Umbilical cord (tissue), 2 donors: ENCODE results near the gene ATXN7L1. TPM values are rescaled to one million over a fixed set of nuclear protein-coding genes. Genes with fewer than 3 reads are reported as not detected.

ENCODE experiments used
- DNase-seq: peaks from one replicate; pipeline ENCODE4 v3.0.0-alpha.2; 2015; ENCODE audit warnings: low spot score
- total RNA-seq: library from RNA; depleted of rRNA; stranded (reverse); fragments of >200 nt; gene quantifications from one replicate; pipeline ENCODE4 v1.2.3, GENCODE V29; 2014; ENCODE audit warnings: low replicate concordance; ENCODE audit not compliant: insufficient read depth

Gene ATXN7L1
- total RNA-seq: 4.8 TPM

DNA sequence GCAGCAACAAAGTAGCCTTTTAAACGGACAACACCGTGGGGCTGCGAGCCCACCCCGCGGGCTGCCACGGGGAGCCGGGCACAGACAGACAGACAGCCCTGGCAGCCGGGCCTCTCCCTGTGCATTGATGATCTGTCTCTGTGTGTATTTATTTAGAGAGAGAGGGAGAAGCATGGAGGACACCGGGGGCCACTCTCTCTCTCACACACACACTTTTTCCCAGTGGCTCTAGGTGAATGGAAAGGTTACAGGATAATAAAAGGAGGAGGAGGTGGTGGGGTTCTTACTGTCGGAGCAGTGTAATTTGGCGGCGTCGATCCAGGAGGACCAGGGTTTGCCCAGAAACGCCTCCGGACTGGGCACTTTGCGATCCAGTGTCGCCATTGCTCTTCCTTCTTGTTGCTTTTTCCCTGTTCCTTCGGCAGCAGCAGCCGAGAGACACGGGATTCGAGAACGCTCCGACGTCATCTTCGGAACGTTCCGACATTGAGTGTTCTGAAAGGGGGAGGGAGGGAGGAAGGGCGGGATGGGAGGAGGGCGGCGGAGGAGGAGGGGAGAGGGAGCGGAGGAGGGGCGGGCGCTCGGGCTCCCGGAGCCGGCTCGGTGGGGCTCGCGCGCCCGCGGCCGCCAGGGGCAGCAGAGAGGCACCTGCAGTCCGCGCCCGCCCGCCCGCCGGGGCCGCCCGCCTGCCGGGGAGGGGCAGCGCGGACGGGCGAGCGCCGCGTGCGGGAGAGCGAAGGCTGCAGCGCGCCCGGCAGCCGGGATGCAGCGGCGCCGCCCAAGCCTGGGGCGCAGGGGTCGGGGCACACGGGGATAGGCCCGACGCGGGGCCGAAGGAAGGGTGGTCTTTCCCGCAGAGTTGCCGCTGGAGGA is at the start of gene ATXN7L1:
ATXN7L1 (minus strand) TSS at position 509 of the 873 bp plus-strand sequence; CDS start at position 468, 41 bp downstream.
- peak; percentile 99 for DNase-seq

GRCh38 chr7:105926131-105926530 is 49.7 kb upstream of the ATXN7L1 start:
- peak; percentile 48 for DNase-seq

DNA sequence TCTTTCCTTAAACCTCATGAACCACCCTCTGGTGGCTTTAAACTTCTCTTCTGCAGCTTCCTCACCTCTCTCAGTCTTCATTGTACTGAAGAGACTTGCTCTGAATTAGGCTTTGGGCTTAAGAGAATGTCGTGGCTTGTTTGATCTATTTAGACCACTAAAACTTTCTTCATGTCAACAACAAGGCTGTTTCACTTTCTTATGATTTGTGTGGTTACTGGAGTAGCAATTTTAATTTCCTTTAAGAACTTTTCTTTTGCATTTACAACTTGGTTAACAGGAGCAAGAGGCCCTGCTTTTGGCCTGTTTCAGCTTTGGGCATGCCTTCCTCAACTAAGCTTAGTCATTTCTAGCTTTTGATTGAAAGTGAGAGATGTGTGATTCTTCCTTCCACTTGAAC is 48.5 kb upstream of the ATXN7L1 start:
- DNase-seq: no peak

DNA sequence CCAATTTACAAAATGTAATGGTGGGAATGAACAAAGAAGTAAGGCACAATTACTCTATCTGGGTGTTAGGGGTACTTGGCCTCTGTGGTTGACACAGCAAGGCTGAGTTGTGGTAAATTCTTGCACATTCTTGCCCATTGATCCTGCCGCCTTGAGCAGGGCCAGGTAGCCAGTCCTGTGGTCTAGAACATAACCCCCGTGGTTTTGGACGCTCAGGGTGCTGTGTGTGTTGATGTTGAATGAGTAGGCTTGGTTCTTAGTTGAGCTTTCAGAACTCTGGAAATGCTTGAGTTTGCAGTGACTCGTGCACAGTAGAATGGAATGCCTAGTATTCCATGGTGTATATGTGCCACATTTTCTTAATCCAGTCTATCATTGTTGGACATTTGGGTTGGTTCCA is 44.4 kb upstream of the ATXN7L1 start:
- DNase-seq: no peak

GRCh38 chr7:105917659-105918058 is 41.3 kb upstream of the ATXN7L1 start:
- DNase-seq: no peak

GRCh38 chr7:105916603-105917002 is 40.2 kb upstream of the ATXN7L1 start:
- DNase-seq: peak; percentile 62

GRCh38 chr7:105913947-105914346 is 37.5 kb upstream of the ATXN7L1 start:
- DNase-seq: no peak

- no peak for DNase-seq
Measured at GRCh38 chr7:105911961-105912575, 35.7 kb upstream of the ATXN7L1 start.

DNA sequence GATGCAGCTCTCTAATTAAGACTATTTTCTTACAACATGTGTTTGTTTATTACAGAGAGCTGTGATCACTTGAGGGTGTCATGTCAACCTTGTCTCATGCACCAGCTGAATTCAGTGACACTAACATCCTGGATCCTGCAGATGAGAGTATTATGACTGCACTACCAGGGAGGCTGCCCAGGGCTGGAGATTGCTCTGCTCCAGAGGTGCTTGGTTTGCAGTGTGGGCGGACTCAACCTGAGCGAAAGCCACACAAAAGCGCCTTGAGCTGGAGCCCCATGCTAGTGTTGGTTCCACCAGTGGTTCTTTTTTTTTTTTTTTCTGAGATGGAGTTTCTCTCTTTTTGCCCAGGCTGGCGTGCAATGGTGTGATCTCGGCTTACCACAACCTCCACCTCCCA is 33.8 kb upstream of the ATXN7L1 start:
- DNase-seq: no peak

GRCh38 chr7:105909742-105910141 is 33.3 kb upstream of the ATXN7L1 start:
- DNase-seq: no peak

DNA sequence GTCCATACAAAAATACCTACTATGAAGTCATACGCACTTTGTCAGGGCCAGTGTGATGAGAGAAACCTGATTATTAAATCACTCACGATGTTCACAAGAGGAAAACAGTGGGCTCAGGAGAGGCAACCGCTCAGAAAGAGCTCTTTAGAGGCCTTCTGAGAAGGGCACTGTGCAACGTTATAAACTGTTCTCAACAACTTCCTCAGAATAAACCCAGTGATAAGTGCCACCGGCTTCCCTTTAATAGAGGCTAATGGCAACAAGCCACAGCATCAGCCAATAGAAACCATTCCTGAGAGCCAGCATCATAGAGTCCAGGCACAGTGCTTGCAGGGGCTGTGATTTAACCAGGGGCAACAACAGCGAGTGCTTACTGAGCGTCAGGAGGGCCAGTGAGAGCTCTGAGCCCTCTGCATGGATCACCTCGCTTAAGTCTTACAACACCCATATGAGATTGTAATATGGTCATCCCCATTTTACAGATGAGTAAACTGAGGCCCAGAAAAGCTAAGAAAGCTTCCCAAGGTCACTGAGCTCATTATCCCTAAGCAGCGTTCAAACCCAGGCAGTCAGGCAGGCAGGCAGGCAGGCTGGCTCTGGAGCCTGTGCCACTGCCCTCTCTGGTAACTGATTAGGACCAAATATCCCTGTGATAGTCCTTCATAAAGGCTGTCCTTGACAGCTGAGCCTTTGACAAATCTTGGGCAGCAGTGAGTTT is 30.9 kb upstream of the ATXN7L1 start:
- DNase-seq: no peak

- DNase-seq: no peak
Measured at GRCh38 chr7:105906695-105907094, 30.3 kb upstream of the ATXN7L1 start.

- no peak for DNase-seq
Measured at GRCh38 chr7:105905910-105906568, 29.6 kb upstream of the ATXN7L1 start.

- no peak for DNase-seq
Measured at GRCh38 chr7:105905209-105905909, 29.0 kb upstream of the ATXN7L1 start.

DNA sequence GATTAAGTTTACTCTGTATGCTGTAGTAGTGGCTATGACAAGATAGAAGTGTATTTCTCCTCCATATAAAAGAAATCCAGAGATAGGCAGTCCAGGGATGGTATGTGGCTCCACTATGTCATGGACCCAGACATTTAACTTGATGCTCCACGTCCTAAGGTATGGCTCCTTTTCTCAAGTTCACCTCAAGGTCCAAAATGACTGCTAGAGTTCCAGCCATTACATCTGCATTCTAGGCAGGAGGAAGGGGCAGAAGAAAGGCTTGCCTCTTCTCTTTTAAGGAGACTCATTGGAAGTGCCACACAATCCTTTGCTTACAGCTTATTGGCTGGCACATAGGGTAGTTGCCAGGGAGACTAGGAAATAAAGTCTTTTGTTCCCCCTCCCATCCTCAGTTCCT is 27.7 kb upstream of the ATXN7L1 start:
- DNase-seq: no peak

GRCh38 chr7:105902325-105902911 is 26.0 kb upstream of the ATXN7L1 start:
- no peak for DNase-seq

GRCh38 chr7:105897999-105898398 is 21.6 kb upstream of the ATXN7L1 start:
- no peak for DNase-seq

DNA sequence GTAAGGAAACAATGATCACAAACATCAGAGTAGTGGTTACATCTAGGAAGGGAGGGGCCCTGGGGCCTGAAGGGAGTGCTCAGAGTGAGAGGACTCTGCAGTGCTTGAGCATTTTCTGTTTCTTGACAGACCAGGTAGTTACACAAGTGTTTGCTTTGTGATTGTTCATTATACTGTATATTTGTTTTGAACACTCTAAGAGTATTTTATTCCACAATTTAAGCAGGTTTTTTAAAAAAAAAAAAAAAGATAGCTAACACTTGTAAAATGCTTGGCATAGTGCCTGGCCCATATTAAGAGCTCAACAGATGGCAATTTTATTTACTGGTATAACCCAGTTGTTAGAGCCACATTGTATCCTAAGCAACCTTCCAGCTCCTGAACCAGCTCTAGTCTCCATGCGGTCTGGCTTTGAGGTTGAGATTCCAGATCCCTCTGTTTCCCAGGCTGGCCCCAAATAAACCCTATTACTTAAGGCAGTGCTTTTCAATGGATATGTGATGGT is 20.1 kb upstream of the ATXN7L1 start:
- peak; percentile 84 for DNase-seq

GRCh38 chr7:105894131-105894530 is 17.7 kb upstream of the ATXN7L1 start:
- DNase-seq: no peak

- no peak for DNase-seq
Measured at GRCh38 chr7:105892387-105892786, 16.0 kb upstream of the ATXN7L1 start.
